ENCODE data around the gene DDX27. TPM values are rescaled to one million over a fixed set of nuclear protein-coding genes. Genes with fewer than 3 reads are reported as not detected.

Gene DDX27
- total and polyA plus RNA-seq, 2 of the 13 experiments (the other 11 are each of a cell fraction or from before 2014, with no cell fraction given) = 42.6 to 72.8 TPM

DNA sequence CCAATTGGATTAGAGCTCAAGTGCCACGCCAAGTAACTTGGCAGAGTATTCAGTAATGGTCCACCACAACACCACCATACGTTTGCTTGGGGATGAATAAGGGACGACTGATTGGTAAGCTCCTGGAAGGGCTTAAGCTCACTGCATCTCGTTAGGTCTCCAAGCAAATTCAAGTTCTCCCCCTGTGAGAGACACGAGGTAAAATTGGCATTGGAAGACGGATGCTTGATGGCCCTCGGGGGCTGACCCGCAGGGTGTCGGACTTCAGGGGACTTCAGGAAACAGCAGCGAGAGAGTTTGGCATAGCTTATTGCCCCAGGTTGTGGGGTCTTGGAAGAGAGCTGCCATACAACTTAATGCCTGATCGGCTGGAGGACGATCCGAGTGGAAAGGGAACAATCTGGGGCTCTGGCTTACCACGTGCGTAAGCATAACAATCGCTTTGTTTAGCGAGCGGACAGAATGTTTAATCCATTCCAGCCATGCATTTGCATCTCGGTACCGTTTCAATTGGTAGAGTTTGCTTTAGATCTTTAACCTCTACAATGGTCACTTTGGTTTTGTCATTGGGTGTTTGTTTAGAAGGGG lies 63.5 kb downstream of the DDX27 start (continued):
- TF ChIP-seq, protein P1, sequence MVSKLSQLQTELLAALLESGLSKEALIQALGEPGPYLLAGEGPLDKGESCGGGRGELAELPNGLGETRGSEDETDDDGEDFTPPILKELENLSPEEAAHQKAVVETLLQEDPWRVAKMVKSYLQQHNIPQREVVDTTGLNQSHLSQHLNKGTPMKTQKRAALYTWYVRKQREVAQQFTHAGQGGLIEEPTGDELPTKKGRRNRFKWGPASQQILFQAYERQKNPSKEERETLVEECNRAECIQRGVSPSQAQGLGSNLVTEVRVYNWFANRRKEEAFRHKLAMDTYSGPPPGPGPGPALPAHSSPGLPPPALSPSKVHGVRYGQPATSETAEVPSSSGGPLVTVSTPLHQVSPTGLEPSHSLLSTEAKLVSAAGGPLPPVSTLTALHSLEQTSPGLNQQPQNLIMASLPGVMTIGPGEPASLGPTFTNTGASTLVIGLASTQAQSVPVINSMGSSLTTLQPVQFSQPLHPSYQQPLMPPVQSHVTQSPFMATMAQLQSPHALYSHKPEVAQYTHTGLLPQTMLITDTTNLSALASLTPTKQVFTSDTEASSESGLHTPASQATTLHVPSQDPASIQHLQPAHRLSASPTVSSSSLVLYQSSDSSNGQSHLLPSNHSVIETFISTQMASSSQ (IDR thresholded peaks at IDR 0.05; ENCODE audit: low read depth) = no peak
- TF ChIP-seq, protein P1 (CRISPR knock-in tag; IDR thresholded peaks at IDR 0.05; ENCODE audit: borderline replicate concordance) = peak; percentile 56
- TF ChIP-seq RXRA (CRISPR knock-in tag; IDR thresholded peaks at IDR 0.05) (peak; percentile 38; the same call in 1 of the 2 replicates), ONECUT2 (CRISPR knock-in tag; IDR thresholded peaks at IDR 0.05) (0 out of 2 replicates have a peak, but pooled peaks have one; percentile 41), ZNF326 (CRISPR knock-in tag; IDR thresholded peaks at IDR 0.05; ENCODE audit: borderline replicate concordance) (0 out of 2 replicates have a peak, but pooled peaks have one; percentile 23), ZNF644 (CRISPR knock-in tag; IDR thresholded peaks at IDR 0.05; ENCODE audit: low read depth) (no peak), POLR2AphosphoS5 (IDR thresholded peaks at IDR 0.05; ENCODE audit: low read depth, low read length) (peak; percentile 51), PAF1 (CRISPR knock-in tag; IDR thresholded peaks at IDR 0.05) (0 out of 2 replicates have a peak, but pooled peaks have one; percentile 76), WIZ (CRISPR knock-in tag; IDR thresholded peaks at IDR 0.05) (no peak), ZNF33A (CRISPR knock-in tag; IDR thresholded peaks at IDR 0.05; ENCODE audit: borderline replicate concordance) (no peak), HOXD1 (CRISPR knock-in tag; IDR thresholded peaks at IDR 0.05) (no peak), RBM22 (optimal IDR thresholded peaks at IDR 0.05; ENCODE audit: low read length) (peak; percentile 98), DR1 (CRISPR knock-in tag; IDR thresholded peaks at IDR 0.05) (no peak), HHEX (CRISPR knock-in tag; IDR thresholded peaks at IDR 0.05) (0 out of 2 replicates have a peak, but pooled peaks have one; percentile 16), ARID2 (CRISPR knock-in tag; IDR thresholded peaks at IDR 0.05; ENCODE audit: borderline replicate concordance) (0 out of 2 replicates have a peak, but pooled peaks have one; percentile 0), ZNF782 (CRISPR knock-in tag; IDR thresholded peaks at IDR 0.05; ENCODE audit: borderline replicate concordance) (0 out of 2 replicates have a peak, but pooled peaks have one; percentile 49), ZKSCAN8 (CRISPR knock-in tag; IDR thresholded peaks at IDR 0.05; ENCODE audit: borderline replicate concordance) (no peak), HOXA7 (CRISPR knock-in tag; IDR thresholded peaks at IDR 0.05) (no peak), ZNF878 (CRISPR knock-in tag; IDR thresholded peaks at IDR 0.05) (0 out of 2 replicates have a peak, but pooled peaks have one; percentile 40)
- TF ChIP-seq, protein P2, sequence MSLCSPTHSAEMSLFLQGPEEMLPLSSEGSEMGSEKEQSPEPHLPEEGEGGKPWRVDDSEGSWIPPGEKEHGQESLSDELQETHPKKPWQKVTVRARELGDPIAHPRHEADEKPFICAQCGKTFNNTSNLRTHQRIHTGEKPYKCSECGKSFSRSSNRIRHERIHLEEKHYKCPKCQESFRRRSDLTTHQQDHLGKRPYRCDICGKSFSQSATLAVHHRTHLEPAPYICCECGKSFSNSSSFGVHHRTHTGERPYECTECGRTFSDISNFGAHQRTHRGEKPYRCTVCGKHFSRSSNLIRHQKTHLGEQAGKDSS (CRISPR knock-in tag; IDR thresholded peaks at IDR 0.05; ENCODE audit: borderline replicate concordance, low read depth) = 0 out of 2 replicates have a peak, but pooled peaks have one; percentile 42
- TF ChIP-seq, protein P3, sequence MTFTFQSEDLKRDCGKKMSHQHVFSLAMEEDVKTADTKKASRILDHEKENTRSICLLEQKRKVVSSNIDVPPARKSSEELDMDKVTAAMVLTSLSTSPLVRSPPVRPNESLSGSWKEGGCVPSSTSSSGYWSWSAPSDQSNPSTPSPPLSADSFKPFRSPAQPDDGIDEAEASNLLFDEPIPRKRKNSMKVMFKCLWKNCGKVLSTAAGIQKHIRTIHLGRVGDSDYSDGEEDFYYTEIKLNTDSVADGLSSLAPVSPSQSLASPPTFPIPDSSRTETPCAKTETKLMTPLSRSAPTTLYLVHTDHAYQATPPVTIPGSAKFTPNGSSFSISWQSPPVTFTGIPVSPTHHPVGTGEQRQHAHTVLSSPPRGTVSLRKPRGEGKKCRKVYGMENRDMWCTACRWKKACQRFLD (CRISPR knock-in tag; IDR thresholded peaks at IDR 0.05; ENCODE audit: borderline replicate concordance) = 0 out of 2 replicates have a peak, but pooled peaks have one; percentile 56
- TF ChIP-seq, protein P4, sequence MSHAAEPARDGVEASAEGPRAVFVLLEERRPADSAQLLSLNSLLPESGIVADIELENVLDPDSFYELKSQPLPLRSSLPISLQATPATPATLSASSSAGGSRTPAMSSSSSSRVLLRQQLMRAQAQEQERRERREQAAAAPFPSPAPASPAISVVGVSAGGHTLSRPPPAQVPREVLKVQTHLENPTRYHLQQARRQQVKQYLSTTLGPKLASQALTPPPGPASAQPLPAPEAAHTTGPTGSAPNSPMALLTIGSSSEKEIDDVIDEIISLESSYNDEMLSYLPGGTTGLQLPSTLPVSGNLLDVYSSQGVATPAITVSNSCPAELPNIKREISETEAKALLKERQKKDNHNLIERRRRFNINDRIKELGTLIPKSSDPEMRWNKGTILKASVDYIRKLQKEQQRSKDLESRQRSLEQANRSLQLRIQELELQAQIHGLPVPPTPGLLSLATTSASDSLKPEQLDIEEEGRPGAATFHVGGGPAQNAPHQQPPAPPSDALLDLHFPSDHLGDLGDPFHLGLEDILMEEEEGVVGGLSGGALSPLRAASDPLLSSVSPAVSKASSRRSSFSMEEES (CRISPR knock-in tag; IDR thresholded peaks at IDR 0.05) = no peak
